ENCODE results near the gene MAU2. TPM values are rescaled to one million over a fixed set of nuclear protein-coding genes. Genes with fewer than 3 reads are reported as not detected.

MAU2 gene
- total RNA-seq, 1 experiment from 2014 or later, result 41.3 TPM

GRCh38 chr19:19345232-19345631 lies 24.6 kb downstream of the MAU2 start:
- no TSS peak for BruUV-seq (replicated peaks)
- no peak for DNase-seq
- H3K27me3 Mint-ChIP-seq (ENCODE audit: unreplicated experiment), result no peaks in the 10 kb centered on the region
- no peaks in the 10 kb centered on the region for H3K4me1 Mint-ChIP-seq (ENCODE audit: low read depth, unreplicated experiment)
- intact Hi-C loops (cut with micrococcal nuclease; ENCODE audit: unreplicated experiment), result no loop called here
- H3K36me3 Mint-ChIP-seq (ENCODE audit: insufficient read depth, unreplicated experiment), result peaks cover 30% of the 10 kb centered on the region
- no peak for TF ChIP-seq CTCF (IDR thresholded peaks at IDR 0.05; ENCODE audit: unreplicated experiment)
- H3K9me3 Mint-ChIP-seq (ENCODE audit: low read depth, unreplicated experiment), result no peaks in the 10 kb centered on the region
- H3K4me3 Mint-ChIP-seq (ENCODE audit: low read depth, unreplicated experiment), result no peak overlapping the region
- CTCF ChIA-PET, result no interaction called here
- H3K27ac Mint-ChIP-seq (ENCODE audit: unreplicated experiment), result no peak overlapping the region

- Mint-ChIP-seq H3K27me3 (ENCODE audit: unreplicated experiment) (no peaks in the 10 kb centered on the region), H3K4me3 (ENCODE audit: low read depth, unreplicated experiment) (no peak overlapping the region), H3K36me3 (ENCODE audit: insufficient read depth, unreplicated experiment) (peaks cover 33% of the 10 kb centered on the region), H3K27ac (ENCODE audit: unreplicated experiment) (no peak overlapping the region), H3K4me1 (ENCODE audit: low read depth, unreplicated experiment) (no peaks in the 10 kb centered on the region), H3K9me3 (ENCODE audit: low read depth, unreplicated experiment) (no peaks in the 10 kb centered on the region)
- TF ChIP-seq CTCF (IDR thresholded peaks at IDR 0.05; ENCODE audit: unreplicated experiment), result no peak
- DNase-seq, result no peak
- CTCF ChIA-PET, result no interaction called here
- intact Hi-C loops (cut with micrococcal nuclease; ENCODE audit: unreplicated experiment), result no loop called here
- BruUV-seq (replicated peaks), result no TSS peak
Measured at GRCh38 chr19:19345970-19346369, 25.3 kb downstream of the MAU2 start.

- no peak for DNase-seq
- Mint-ChIP-seq H3K36me3 (ENCODE audit: insufficient read depth, unreplicated experiment) (peaks cover 27% of the 10 kb centered on the region), H3K4me3 (ENCODE audit: low read depth, unreplicated experiment) (no peak overlapping the region), H3K27me3 (ENCODE audit: unreplicated experiment) (no peaks in the 10 kb centered on the region), H3K27ac (ENCODE audit: unreplicated experiment) (no peak overlapping the region), H3K9me3 (ENCODE audit: low read depth, unreplicated experiment) (no peaks in the 10 kb centered on the region), H3K4me1 (ENCODE audit: low read depth, unreplicated experiment) (no peaks in the 10 kb centered on the region)
- no TSS peak for BruUV-seq (replicated peaks)
- TF ChIP-seq CTCF (IDR thresholded peaks at IDR 0.05; ENCODE audit: unreplicated experiment), result no peak
- CTCF ChIA-PET, result no interaction called here
- intact Hi-C loops (cut with micrococcal nuclease; ENCODE audit: unreplicated experiment), result no loop called here
Measured at GRCh38 chr19:19347401-19348110, 26.9 kb downstream of the MAU2 start.

GRCh38 chr19:19348266-19348665 lies 27.6 kb downstream of the MAU2 start:
- Mint-ChIP-seq H3K36me3 (ENCODE audit: insufficient read depth, unreplicated experiment) (peaks cover 24% of the 10 kb centered on the region), H3K27me3 (ENCODE audit: unreplicated experiment) (no peaks in the 10 kb centered on the region), H3K9me3 (ENCODE audit: low read depth, unreplicated experiment) (no peaks in the 10 kb centered on the region), H3K4me1 (ENCODE audit: low read depth, unreplicated experiment) (no peaks in the 10 kb centered on the region), H3K4me3 (ENCODE audit: low read depth, unreplicated experiment) (no peak overlapping the region), H3K27ac (ENCODE audit: unreplicated experiment) (no peak overlapping the region)
- no peak for DNase-seq
- BruUV-seq (replicated peaks), result no TSS peak
- CTCF ChIA-PET, result no interaction called here
- intact Hi-C loops (cut with micrococcal nuclease; ENCODE audit: unreplicated experiment), result no loop called here
- TF ChIP-seq CTCF (IDR thresholded peaks at IDR 0.05; ENCODE audit: unreplicated experiment), result no peak
